ENCODE results near the gene LIN7A. TPM values are rescaled to one million over a fixed set of nuclear protein-coding genes. Genes with fewer than 3 reads are reported as not detected.

Gene LIN7A
- total RNA-seq, 4 donors from 2014 or later = 6.6 to 50.6 (median 11.9) TPM

DNA sequence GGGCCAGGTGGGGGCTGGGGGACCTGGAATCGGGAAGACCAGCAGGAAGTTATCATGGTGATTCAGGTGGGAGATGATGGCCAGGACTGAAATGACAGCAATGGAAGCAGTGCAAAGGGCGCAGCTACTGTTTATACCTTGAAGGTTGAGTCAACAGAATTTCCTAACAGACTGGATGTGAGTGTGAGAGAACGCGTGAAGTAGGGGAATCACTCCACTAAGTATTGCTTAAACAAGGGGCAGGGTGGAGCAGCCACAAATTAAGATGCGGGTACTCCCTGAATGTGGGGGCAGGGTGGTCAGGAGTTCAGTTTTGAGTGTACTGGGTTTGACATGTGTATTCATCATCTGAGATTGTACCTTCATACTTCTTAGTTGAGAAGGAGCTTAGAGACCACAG, 175.9 kb downstream of the LIN7A start:
- Histone ChIP-seq H3K4me3 (no peak overlapping the region), H3K27me3 (no peaks in the 10 kb centered on the region), H3K4me1 (no peaks in the 10 kb centered on the region), H3K27ac (no peak overlapping the region), H3K36me3 (no peaks in the 10 kb centered on the region), H3K9me3 (no peaks in the 10 kb centered on the region)
- 73 to 82% methylated on average over 3 to 5 of the region's 5 CpGs for WGBS, 2 donors (ENCODE audit: low coverage in 1 of 2)
- no peak for ATAC-seq
- TF ChIP-seq, protein P1, sequence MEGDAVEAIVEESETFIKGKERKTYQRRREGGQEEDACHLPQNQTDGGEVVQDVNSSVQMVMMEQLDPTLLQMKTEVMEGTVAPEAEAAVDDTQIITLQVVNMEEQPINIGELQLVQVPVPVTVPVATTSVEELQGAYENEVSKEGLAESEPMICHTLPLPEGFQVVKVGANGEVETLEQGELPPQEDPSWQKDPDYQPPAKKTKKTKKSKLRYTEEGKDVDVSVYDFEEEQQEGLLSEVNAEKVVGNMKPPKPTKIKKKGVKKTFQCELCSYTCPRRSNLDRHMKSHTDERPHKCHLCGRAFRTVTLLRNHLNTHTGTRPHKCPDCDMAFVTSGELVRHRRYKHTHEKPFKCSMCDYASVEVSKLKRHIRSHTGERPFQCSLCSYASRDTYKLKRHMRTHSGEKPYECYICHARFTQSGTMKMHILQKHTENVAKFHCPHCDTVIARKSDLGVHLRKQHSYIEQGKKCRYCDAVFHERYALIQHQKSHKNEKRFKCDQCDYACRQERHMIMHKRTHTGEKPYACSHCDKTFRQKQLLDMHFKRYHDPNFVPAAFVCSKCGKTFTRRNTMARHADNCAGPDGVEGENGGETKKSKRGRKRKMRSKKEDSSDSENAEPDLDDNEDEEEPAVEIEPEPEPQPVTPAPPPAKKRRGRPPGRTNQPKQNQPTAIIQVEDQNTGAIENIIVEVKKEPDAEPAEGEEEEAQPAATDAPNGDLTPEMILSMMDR (IDR thresholded peaks at IDR 0.05) = no peak
- TF ChIP-seq EP300 (IDR thresholded peaks at IDR 0.05) (no peak), POLR2AphosphoS5 (IDR thresholded peaks at IDR 0.05) (no peak), POLR2A (IDR thresholded peaks at IDR 0.05) (no peak)

DNA sequence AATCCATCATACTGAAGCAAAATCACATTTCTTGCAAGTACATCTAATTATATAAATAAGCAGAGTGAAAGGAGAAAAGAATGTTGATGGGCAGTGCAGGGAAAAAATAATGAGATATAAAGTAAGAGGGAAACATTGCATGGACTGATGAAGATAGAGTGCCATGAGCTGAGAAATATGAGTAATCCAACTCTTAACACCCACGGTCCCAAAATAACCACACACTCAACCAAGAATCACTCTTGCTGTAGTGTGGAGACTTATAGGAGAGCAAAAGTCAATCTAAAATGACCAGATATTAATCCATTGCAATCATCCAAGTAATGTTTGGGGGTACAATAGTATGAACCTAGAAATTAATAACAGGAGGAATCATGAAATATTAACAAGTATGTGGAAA, 180.9 kb downstream of the LIN7A start:
- Histone ChIP-seq H3K36me3 (no peaks in the 10 kb centered on the region), H3K27me3 (no peaks in the 10 kb centered on the region), H3K27ac (no peak overlapping the region), H3K4me3 (no peak overlapping the region), H3K4me1 (no peaks in the 10 kb centered on the region), H3K9me3 (no peaks in the 10 kb centered on the region)
- ATAC-seq = no peak
- 36 to 60% methylated on average over 1 of the region's 1 CpG for WGBS, 2 donors (ENCODE audit: low coverage in 1 of 2)
- TF ChIP-seq, protein P1 (IDR thresholded peaks at IDR 0.05) = no peak
- TF ChIP-seq POLR2A (IDR thresholded peaks at IDR 0.05) = no peak

DNA sequence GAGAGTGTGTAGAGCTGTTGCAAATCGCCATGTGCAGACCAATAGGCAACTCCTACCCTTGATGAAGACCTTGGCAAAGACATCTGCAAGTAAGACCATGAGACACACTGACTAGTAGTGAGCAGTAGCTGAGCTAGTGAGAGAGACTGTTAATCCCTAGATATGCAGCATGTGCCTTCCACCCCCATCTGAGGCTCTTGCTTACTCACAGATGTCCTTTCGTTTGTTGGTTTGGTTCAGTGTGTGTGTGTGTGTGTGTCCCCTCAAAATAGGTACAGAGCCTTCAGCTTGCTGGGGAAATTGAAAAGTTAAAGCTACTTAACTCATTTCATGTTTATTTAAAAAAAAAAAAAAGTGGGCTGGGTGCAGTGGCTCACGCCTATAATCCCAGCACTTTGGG, 183.5 kb downstream of the LIN7A start:
- WGBS, 2 donors (ENCODE audit: low coverage in 1 of 2) = 85 to 100% methylated on average over 1 of the region's 3 CpGs
- Histone ChIP-seq H3K36me3 (no peaks in the 10 kb centered on the region), H3K27ac (no peak overlapping the region), H3K27me3 (no peaks in the 10 kb centered on the region), H3K9me3 (no peaks in the 10 kb centered on the region), H3K4me1 (no peaks in the 10 kb centered on the region), H3K4me3 (no peak overlapping the region)
- ATAC-seq = no peak
- TF ChIP-seq, protein P1 (IDR thresholded peaks at IDR 0.05) = no peak
- TF ChIP-seq EP300 (IDR thresholded peaks at IDR 0.05) (no peak), POLR2AphosphoS5 (IDR thresholded peaks at IDR 0.05) (no peak), POLR2A (IDR thresholded peaks at IDR 0.05) (no peak)

DNA sequence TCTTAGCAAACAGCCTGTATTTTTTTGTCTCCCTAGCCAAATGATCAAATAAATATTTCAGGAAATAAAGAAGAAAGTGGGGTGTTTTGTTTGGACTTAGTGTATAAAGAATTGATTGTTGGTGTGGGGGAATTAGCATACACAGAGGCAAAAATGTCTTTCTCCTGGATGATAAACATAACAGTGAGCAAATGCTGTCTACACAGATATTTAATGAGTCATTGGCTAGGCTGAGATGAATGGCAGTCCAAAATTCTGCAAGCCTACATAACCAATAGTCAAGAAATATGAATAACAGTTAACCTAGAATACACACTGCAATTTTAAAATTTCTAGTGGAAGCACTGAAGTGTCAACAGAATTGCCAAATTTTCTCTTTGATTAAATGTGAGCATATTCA, 185.3 kb downstream of the LIN7A start:
- no peaks in the 10 kb centered on the region for H3K36me3 ChIP-seq
- H3K27ac ChIP-seq = no peak overlapping the region
- no peaks in the 10 kb centered on the region for H3K27me3 ChIP-seq
- no peaks in the 10 kb centered on the region for H3K4me1 ChIP-seq
- H3K4me3 ChIP-seq = no peak overlapping the region
- ATAC-seq = no peak
- TF ChIP-seq EP300 (IDR thresholded peaks at IDR 0.05) (no peak), POLR2AphosphoS5 (IDR thresholded peaks at IDR 0.05) (no peak), POLR2A (IDR thresholded peaks at IDR 0.05) (no peak)
- TF ChIP-seq, protein P1 (IDR thresholded peaks at IDR 0.05) = no peak
- H3K9me3 ChIP-seq = no peaks in the 10 kb centered on the region

DNA sequence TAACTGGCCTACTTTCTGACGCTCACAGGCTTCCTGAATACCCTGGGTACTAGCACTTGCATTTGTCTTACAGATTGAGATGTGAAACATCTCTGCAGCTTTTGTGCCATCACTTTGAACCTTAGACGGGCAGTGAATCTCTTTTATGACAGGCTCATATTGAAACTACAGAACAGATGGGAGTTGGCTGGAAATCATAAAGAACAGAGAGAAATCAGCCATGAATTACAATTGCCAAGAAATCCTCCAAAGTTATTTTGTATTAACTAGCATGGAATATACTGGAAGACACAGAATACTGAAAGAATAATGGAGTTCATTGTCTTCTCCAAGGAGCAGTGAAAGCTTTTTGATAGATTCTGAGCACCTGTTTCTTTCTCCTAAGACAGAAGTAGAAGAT, 188.3 kb downstream of the LIN7A start:
- ATAC-seq = no peak
- no peak for TF ChIP-seq EP300 (IDR thresholded peaks at IDR 0.05)
- no peak for TF ChIP-seq POLR2AphosphoS5 (IDR thresholded peaks at IDR 0.05)
- TF ChIP-seq POLR2A (IDR thresholded peaks at IDR 0.05) = no peak
- TF ChIP-seq, protein P1 (IDR thresholded peaks at IDR 0.05) = no peak
- H3K9me3 ChIP-seq = no peaks in the 10 kb centered on the region
- no peak overlapping the region for H3K4me3 ChIP-seq
- no peaks in the 10 kb centered on the region for H3K27me3 ChIP-seq
- H3K4me1 ChIP-seq = no peaks in the 10 kb centered on the region
- 61 to 100% methylated on average over 1 to 2 of the region's 2 CpGs for WGBS, 2 donors (ENCODE audit: low coverage in 1 of 2)
- H3K36me3 ChIP-seq = no peaks in the 10 kb centered on the region
- H3K27ac ChIP-seq = no peak overlapping the region

All from gastroesophageal sphincter (tissue), 4 donors.